NCI-H748 (cell line): Measurements from ENCODE around the gene FBXO15.

Experiments used
- DNase-seq: peaks from one replicate; lab custom pipeline; 2025; ENCODE audit not compliant: unreplicated experiment; lab: John Stamatoyannopoulos, UW

Gene FBXO15

GRCh38 chr18:74147779-74148542 lies at the start of gene FBXO15, which contains the start of gene TIMM21:
TSS of gene FBXO15 (minus strand) at chr18:74147834. CDS start at chr18:74147785, 49 bp downstream.
TSS of gene TIMM21 (plus strand) at chr18:74148523. CDS start at chr18:74148809, 286 bp downstream.
- DNase-seq = peak; percentile 99

- DNase-seq = peak; percentile 68
These were observed 48.8 kb upstream of the FBXO15 start for GRCh38 chr18:74196220-74197119.

- DNase-seq = no peak
These were observed 47.1 kb upstream of the FBXO15 start for GRCh38 chr18:74194691-74195090.

GRCh38 chr18:74191577-74191976 lies 43.9 kb upstream of the FBXO15 start:
- no peak for DNase-seq

- no peak for DNase-seq
These were observed 42.5 kb upstream of the FBXO15 start for GRCh38 chr18:74190086-74190485.

- DNase-seq = no peak
These were observed 39.0 kb upstream of the FBXO15 start for GRCh38 chr18:74186661-74187060.

- no peak for DNase-seq
These were observed 38.2 kb upstream of the FBXO15 start for GRCh38 chr18:74185860-74186259.

- DNase-seq = no peak
These were observed 37.2 kb upstream of the FBXO15 start for GRCh38 chr18:74184875-74185274.

- peak; percentile 85 for DNase-seq
These were observed 35.5 kb upstream of the FBXO15 start for GRCh38 chr18:74183130-74183529.

- no peak for DNase-seq
These were observed 34.7 kb upstream of the FBXO15 start for GRCh38 chr18:74182335-74182734.

GRCh38 chr18:74179623-74180199 lies 32.1 kb upstream of the FBXO15 start:
- DNase-seq = no peak

- no peak for DNase-seq
These were observed 31.2 kb upstream of the FBXO15 start for GRCh38 chr18:74178884-74179283.

- DNase-seq = peak; percentile 71
These were observed 28.0 kb upstream of the FBXO15 start for GRCh38 chr18:74175658-74176057.

GRCh38 chr18:74173434-74173750 lies 25.8 kb upstream of the FBXO15 start:
- no peak for DNase-seq

- no peak for DNase-seq
These were observed 25.2 kb upstream of the FBXO15 start for GRCh38 chr18:74172697-74173433.

GRCh38 chr18:74171910-74172606 lies 24.4 kb upstream of the FBXO15 start:
- no peak for DNase-seq

- DNase-seq = peak; percentile 41
These were observed 18.8 kb upstream of the FBXO15 start for GRCh38 chr18:74166386-74166785.

GRCh38 chr18:74163019-74163660 lies 15.5 kb upstream of the FBXO15 start:
- DNase-seq = no peak

GRCh38 chr18:74155276-74155675 lies 7.6 kb upstream of the FBXO15 start:
- DNase-seq = no peak

- DNase-seq = no peak
These were observed 7.1 kb upstream of the FBXO15 start for GRCh38 chr18:74154716-74155115.
